NCI-H2227 (cell line): ENCODE results near the gene IL21R.
A peak's percentile ranks its signal among the peaks of the same experiment; 100 is the strongest.
"Not testable (repeated sequence)": the region's sequence is repeated elsewhere in the genome, so short reads cannot be mapped to it uniquely, and the experiment has no call there.

ENCODE experiments used
- DNase-seq: peaks from one replicate; lab custom pipeline; 2025; ENCODE audit not compliant: unreplicated experiment; lab: John Stamatoyannopoulos, UW

IL21R gene

DNA sequence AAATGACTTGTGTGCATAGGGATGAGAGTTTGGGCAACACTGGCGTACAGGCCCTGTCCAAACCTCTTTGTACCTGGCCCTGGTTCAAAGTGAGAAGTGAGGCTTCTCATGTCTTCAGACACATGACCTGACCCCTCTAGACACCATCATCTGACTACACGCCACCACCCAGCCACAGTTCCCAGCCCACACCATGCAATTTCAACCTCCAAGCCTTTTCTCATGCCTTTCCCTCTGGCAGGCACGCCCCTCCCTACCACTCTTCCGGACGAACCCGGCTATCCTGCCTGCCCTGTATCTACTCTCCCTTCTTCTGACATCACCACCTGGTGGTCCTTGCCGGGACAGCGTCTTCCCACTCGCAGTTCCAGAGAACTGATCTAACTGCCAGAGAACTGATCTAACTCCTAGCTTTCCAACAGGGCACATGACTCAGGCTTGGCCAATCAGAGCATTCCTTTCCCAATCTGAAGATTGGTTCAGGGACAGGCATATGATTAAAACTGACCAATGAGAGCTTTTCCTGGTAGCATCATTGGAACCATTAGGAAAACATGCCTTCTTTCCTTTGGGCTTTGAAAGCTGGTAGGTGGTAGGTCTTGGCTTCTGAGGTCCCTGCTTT is 27.1 kb upstream of the IL21R start:
- DNase-seq: peak; percentile 42

GRCh38 chr16:27377666-27378485 is 24.1 kb upstream of the IL21R start:
- no peak for DNase-seq

DNA sequence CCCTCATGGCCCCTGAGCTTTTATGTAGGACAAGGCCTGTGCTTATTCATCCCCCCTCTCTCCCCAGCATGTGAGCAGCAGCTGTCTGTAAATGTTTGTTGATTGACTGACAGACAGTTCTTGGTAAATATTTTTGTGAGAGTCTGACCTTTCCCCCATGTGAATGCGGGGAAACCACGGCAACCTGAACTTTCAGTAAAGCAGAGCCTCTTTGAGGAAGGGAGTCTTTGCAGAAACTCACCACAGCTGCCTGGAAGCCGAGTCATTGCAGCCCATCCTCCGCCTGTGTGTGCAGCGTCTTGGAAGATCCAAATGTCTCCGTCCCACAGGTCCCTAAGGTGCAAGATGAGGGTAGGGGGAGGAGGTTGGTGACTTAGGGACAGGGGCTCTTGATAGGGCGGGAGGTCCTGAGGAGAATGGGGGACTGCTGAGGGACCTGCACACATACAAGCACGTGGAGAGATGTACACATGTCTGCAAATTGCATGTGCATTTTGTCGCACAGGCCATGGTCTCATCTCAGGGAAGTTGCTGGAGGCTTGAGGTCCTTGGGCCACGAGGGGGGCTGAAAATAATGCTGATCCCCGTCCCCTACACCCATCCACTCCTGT is 23.0 kb upstream of the IL21R start:
- DNase-seq: no peak

GRCh38 chr16:27379919-27380318 is 22.1 kb upstream of the IL21R start:
- DNase-seq: no peak

- DNase-seq: no peak
These were observed 20.7 kb upstream of the IL21R start for GRCh38 chr16:27381236-27381635.

GRCh38 chr16:27381974-27382855 is 19.8 kb upstream of the IL21R start:
- no peak for DNase-seq

DNA sequence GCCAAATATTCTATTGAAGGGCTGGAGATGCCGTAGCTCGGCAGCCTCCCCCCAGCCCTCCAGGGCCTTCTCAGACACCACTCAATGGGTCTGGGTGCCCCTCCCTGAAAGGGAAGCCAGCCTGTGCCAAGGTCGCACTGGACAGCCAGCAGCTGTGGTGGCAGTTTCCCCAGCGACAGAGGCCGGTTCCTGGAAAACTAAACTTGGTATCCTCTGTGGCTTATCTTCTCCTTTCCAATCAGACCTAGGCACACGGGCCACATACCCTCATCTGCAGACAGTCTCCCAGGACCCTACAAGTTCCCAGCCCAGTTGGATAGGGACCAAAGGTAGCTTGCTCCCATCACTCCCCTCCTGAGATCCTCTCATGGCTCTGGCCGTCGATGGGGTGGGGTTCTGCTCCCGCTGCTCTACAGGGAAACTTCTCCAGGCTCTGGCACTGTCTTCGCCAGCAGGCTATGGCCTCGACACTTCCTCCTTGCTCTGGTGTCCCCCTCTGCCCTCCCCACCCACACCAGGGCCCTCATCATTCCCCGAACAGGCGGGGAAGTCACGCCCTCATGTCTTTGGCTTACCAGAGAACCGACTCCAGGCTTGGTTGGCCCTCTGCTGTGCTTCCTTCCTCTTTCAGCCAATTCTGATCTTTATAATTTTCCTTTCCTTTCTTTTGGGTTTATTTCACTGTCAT is 18.3 kb upstream of the IL21R start:
- no peak for DNase-seq

- DNase-seq: no peak
These were observed 17.5 kb upstream of the IL21R start for GRCh38 chr16:27384425-27384824.

DNA sequence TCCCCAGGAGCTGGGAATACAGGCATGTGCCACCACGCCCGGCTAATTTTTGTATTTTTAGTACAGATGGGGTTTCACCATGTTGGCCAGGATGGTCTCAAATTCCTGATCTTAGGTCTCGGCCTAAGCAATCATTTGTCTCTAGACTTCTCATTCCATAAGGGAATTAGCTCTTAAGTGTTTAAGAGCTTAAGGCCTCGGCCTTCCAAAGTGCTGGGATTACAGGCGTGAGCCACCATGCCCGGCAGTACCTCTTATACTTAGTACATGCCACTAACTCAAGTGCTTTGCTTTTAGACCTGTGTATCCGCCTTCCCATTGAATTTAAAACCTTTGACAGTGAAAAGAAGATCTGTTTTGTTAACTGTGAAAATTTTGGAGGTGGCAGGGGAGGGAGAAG is 16.6 kb upstream of the IL21R start:
- no peak for DNase-seq

DNA sequence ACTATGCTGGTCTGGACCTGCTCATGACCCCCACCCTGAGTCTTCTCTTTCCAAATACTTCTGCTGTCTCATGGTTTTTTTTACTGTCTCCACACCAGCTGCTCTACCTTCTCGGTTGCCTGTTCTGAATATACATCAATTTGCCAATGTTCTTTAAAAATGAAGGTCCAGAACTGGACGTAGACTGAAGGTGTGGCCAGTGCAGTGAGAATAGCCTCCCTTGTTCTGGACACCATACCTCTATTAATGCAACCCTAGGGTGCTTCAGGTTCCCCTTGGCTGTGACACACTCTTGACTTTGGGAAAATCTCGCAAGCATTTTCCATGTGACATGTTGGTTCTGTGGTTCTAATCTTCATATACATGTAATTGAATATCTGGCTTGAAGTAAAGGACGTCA is 15.3 kb upstream of the IL21R start:
- no peak for DNase-seq

DNA sequence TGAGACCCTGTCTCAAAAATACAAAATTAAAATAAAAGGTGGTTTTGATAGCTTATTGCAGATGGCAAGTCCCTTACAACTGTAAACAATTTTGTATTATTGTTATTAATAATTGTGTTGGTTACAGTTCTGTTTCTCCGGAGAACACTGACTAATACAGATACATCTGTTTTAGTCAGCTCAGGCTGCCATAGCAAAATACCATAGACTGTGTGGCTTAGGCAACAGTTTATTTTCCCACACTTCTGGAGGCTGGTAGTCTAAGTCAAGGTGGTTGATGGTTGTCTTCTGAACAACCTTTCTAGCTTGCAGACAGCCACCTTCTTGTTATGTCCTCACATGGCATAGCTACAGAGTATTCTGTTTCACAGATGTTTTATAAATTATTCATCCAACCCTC is 14.2 kb upstream of the IL21R start:
- DNase-seq: no peak

GRCh38 chr16:27389272-27389961 is 12.6 kb upstream of the IL21R start:
- no peak for DNase-seq

DNA sequence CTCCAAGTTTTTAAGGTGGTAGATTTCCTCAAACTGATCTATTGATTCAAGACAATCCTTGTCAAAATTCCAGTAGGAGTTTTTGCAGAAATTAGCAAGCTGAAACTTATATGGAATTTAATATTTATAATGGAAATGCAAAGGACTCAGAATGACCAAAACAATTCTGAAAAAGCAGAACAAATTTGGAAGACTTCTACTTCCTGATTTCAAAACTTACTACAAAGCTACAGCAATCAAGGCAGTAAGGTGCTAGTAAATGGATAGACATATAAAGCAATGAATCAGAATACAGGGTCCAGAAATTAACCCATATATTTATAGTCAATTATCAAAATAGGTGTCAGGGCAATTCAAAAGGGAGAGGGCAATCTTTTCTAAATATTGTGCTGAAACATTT is 11.8 kb upstream of the IL21R start:
- no peak for DNase-seq

DNA sequence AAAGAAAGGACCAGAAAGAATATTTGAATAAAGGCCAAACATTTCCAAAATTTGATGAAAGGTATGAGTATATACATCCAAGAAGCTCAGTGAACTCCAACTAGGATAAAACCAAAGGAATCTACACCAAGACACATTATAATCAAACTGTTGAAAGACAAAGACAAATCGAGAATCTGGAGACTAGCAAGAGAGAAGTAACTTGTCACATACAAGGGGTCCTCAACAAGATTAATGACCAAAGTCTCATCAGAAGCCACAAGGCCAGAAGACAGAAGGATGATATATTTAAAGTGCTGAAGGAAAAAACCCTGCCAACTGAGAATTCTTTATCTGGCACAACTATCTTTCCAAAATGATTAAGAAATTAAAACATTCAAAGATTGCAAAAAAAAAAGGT is 9.3 kb upstream of the IL21R start:
- DNase-seq: no peak

GRCh38 chr16:27394516-27394915 is 7.5 kb upstream of the IL21R start:
- DNase-seq: no peak

DNA sequence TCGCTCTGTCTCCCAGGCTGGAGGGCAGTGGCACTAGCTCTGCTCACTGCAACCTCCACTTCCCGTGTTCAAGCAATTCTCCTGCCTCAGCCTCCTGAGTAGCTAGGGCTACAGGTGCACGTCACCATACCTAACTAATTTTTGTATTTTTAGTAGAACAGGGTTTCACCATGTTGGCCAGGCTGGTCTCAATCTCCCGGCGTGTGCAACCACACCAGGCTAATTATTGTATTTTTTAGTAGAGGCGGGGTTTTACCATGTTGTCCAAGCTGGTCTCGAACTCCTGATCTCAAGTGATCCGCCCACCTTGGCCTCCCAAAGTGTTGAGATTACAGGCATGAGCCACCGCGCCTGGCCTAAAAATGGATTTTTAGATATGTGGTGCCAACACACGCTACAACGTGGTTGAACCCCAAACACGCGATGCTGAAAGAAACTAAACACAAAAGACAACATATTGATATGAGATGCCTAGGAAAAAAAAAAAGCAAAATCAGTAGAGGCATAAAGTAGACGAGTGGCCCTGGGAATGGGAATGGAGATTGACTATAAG is 3.6 kb upstream of the IL21R start:
- not testable (repeated sequence) for DNase-seq

- DNase-seq: no peak
These were observed 2.8 kb upstream of the IL21R start for GRCh38 chr16:27398894-27399853.

- DNase-seq: no peak
These were observed 2.0 kb upstream of the IL21R start for GRCh38 chr16:27399969-27400368.
